Natural killer cell (primary cell): ENCODE measurements around the gene SHF. TPM values are rescaled to one million over a fixed set of nuclear protein-coding genes. Genes with fewer than 3 reads are reported as not detected.

Source experiments
- ATAC-seq, 3 donors: fragments of 150-1000 bp in 2 of 3; fragments of 200-7000 bp in 1 of 3; cut with Tn5 transposase; 1 replicate in 1 of 3; 2 replicates in 2 of 3; pipeline ENCODE4 v1.10.0; 2021; ENCODE audit warnings: mild to moderate bottlenecking in 2 of 3, moderate library complexity in 2 of 3
- DNase-seq, 2 donors: peaks; one replicate each; pipeline versions ENCODE4 v3.0.0 to v3.0.0-alpha.2; 2013 to 2021; ENCODE audit warnings: mixed read lengths in 1 of 2
- H3K27ac ChIP-seq: one replicate; pipeline ENCODE4 v1.5.1; 2013; ENCODE audit warnings: mild to moderate bottlenecking, low read length
- H3K27me3 ChIP-seq: one replicate; pipeline ENCODE4 v1.6.1; 2013; ENCODE audit warnings: low read length; ENCODE audit not compliant: control insufficient read depth, insufficient read depth
- H3K36me3 ChIP-seq: one replicate; pipeline ENCODE4 v1.6.1; 2013; ENCODE audit warnings: low read length; ENCODE audit not compliant: control insufficient read depth, insufficient read depth
- H3K4me1 ChIP-seq: one replicate; pipeline ENCODE4 v1.6.1; 2013; ENCODE audit warnings: low read length; ENCODE audit not compliant: control insufficient read depth, insufficient read depth
- H3K4me3 ChIP-seq: one replicate; pipeline ENCODE4 v1.5.1; 2013; ENCODE audit warnings: low read length
- H3K9me3 ChIP-seq: one replicate; pipeline ENCODE4 v1.6.1; 2013; ENCODE audit warnings: low read length; ENCODE audit not compliant: control insufficient read depth, insufficient read depth
- H3K27ac Mint-ChIP-seq, 2 donors: one replicate each; pipeline ENCODE4 v1.8.0; 2022; ENCODE audit warnings: mild to moderate bottlenecking in 2 of 2, mixed read lengths in 2 of 2, moderate library complexity in 1 of 2
- H3K27me3 Mint-ChIP-seq, 2 donors: one replicate each; pipeline ENCODE4 v1.8.0; 2022; ENCODE audit warnings: low read depth in 2 of 2, mixed read lengths in 2 of 2
- H3K36me3 Mint-ChIP-seq: one replicate; pipeline ENCODE4 v1.8.0; 2022; ENCODE audit warnings: mixed read lengths
- H3K4me1 Mint-ChIP-seq, 2 donors: one replicate each; pipeline ENCODE4 v1.8.0; 2022; ENCODE audit warnings: mixed read lengths in 2 of 2
- H3K4me3 Mint-ChIP-seq: one replicate; pipeline ENCODE4 v1.8.0; 2022; ENCODE audit warnings: mild to moderate bottlenecking, moderate library complexity, mixed read lengths
- H3K9me3 Mint-ChIP-seq, 2 donors: one replicate each; pipeline ENCODE4 v1.8.0; 2022; ENCODE audit warnings: mixed read lengths in 2 of 2
- CTCF ChIP-seq: fragments of 200-600 bp; IDR thresholded peaks from one replicate; pipeline ENCODE4 v1.8.0; 2022; ENCODE audit warnings: antibody characterized with exemption
- WGBS: methylation state at CpG from one replicate; pipeline ENCODE4 v1.1.7; 2013; ENCODE audit warnings: missing lambda C conversion rate; ENCODE audit not compliant: insufficient coverage; 5-methylcytosine and 5-hydroxymethylcytosine counted together
- intact Hi-C: fragments of 100-400 bp; cut with micrococcal nuclease; formaldehyde crosslinking; loops from one replicate; pipeline ENCODE4 v1.14.2; 2022
- total RNA-seq, 4 donors: library from RNA; stranded (reverse); fragments of 120-200 nt in 1 of 4; gene quantifications; one replicate each; pipeline versions ENCODE4 v1.2.3 to v1.2.4, GENCODE V29; 2013 to 2022

SHF gene
- total RNA-seq, 3 donors from 2014 or later (not counting 1 experiment from before 2014, with no cell fraction given) = 0.94 to 2.4 (median 1.7) TPM

DNA sequence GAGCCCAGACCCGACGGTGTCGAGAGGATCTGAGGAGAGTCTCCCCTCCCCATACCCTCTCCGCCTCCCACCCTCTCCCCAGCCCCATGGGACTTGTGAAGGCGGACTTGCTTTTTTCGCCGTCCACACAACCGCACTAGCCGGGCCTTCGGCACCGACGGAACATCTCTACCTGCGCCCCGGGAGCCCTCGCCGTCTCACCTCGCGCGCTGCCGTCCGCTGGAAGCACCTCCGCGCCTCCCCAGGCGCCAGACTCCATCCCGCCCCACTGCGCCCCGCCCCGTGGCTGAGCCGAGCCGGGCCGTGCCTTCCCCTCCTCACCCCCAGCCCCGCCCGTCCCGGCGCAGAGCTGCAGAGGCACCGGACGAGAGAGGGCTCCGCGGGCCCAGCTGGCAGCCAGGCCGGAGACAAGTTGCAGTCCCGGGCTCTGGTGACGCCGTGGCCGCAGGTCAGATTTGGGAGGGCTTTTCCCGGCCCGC is 58.1 kb downstream of the SHF start, which contains the start of the genes DUOX1 and DUOXA1:
Gene DUOX1, plus strand, starts transcription at position 344 of the 479 bp plus-strand sequence. CDS start 1,973 bp downstream, outside the sequence.
Gene DUOXA1, minus strand, starts transcription at position 229 of the 479 bp plus-strand sequence. CDS start 6,865 bp downstream, outside the sequence.
- no peaks in the 10 kb centered on the region for H3K36me3 ChIP-seq
- no peak within 1 kb of the TSS for H3K27ac Mint-ChIP-seq
- no peaks in the 10 kb centered on the region for H3K9me3 Mint-ChIP-seq
- no peak for TF ChIP-seq CTCF
- no peak within 1 kb of the TSS for H3K4me3 Mint-ChIP-seq
- no peak within 1 kb of the TSS for H3K27ac ChIP-seq
- H3K27me3 Mint-ChIP-seq = peaks cover 61 to 79% of the 10 kb centered on the region in 2 donors
- ATAC-seq (peak in 2 of 3 donors; percentile 53 to 70), DNase-seq (peak in 1 of 2 donors; percentile 38)
- no peaks in the 10 kb centered on the region for H3K36me3 Mint-ChIP-seq
- peaks cover 12% of the 10 kb centered on the region for H3K4me1 ChIP-seq
- H3K27me3 ChIP-seq = peaks cover 37% of the 10 kb centered on the region
- no peak within 1 kb of the TSS for H3K4me3 ChIP-seq
- H3K4me1 Mint-ChIP-seq = peaks cover 0 to 7% of the 10 kb centered on the region in 2 donors
- no peaks in the 10 kb centered on the region for H3K9me3 ChIP-seq
- 7% methylated on average over 46 of the region's 46 CpGs for WGBS
- intact Hi-C loops = no loop called here

DNA sequence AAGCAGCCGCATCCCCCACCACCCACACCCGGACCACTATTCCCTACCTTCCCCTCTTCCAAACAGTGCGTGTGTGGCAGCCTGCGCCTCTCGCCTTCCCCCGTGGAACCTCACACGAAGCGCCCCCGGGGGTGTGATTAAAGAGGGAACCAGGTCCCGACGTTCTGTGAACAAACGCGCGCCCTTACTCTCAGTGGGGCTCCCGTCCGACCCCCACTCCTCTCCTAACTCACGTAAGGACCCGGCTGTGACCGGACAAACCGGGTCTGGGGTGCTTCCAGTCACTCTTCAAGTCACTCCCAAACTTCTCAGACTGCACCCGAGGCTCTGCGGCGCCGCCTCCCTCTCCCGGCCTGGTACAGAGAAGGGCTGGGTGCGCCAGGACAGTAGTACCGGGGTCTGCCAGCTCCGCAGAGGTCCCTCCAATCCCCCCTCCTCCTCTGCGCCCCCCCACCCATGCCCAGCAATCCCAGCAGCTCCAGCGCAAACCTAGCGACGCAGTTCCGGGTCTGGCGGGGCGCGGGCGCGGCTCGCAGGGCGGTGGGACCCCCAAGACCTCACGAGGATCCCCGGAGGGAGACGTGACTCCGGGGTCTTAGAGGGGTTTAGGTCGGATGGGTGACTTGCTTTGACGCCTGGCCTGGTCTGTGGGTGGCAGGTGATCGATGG is 58.7 kb downstream of the SHF start:
- Histone ChIP-seq H3K27me3 (peaks cover 31% of the 10 kb centered on the region), H3K9me3 (no peaks in the 10 kb centered on the region), H3K4me3 (no peak overlapping the region), H3K27ac (no peak overlapping the region), H3K36me3 (no peaks in the 10 kb centered on the region), H3K4me1 (peaks cover 12% of the 10 kb centered on the region)
- no peak overlapping the region for H3K4me3 Mint-ChIP-seq
- H3K9me3 Mint-ChIP-seq = no peaks in the 10 kb centered on the region
- WGBS = 8% methylated on average over 47 of the region's 47 CpGs
- no peaks in the 10 kb centered on the region for H3K36me3 Mint-ChIP-seq
- intact Hi-C loops = no loop called here
- TF ChIP-seq CTCF = no peak
- H3K27ac Mint-ChIP-seq = no peak overlapping the region
- peaks cover 0 to 1% of the 10 kb centered on the region in 2 donors for H3K4me1 Mint-ChIP-seq
- ATAC-seq (no peak), DNase-seq (no peak)
- peaks cover 55 to 74% of the 10 kb centered on the region in 2 donors for H3K27me3 Mint-ChIP-seq

- no peak overlapping the region for H3K4me3 ChIP-seq
- no CpG with 5 or more reads among the region's 2 CpGs for WGBS
- TF ChIP-seq CTCF = peak; percentile 65
- H3K27me3 Mint-ChIP-seq = peaks cover 43 to 62% of the 10 kb centered on the region in 2 donors
- H3K4me1 Mint-ChIP-seq = no peaks in the 10 kb centered on the region
- H3K9me3 ChIP-seq = no peaks in the 10 kb centered on the region
- H3K27me3 ChIP-seq = peaks cover 30% of the 10 kb centered on the region
- H3K27ac ChIP-seq = no peak overlapping the region
- no peak overlapping the region for H3K4me3 Mint-ChIP-seq
- H3K36me3 Mint-ChIP-seq = no peaks in the 10 kb centered on the region
- H3K9me3 Mint-ChIP-seq = no peaks in the 10 kb centered on the region
- DNase-seq = peak in 1 of 2 donors; percentile 72
- no peak overlapping the region for H3K27ac Mint-ChIP-seq
- H3K36me3 ChIP-seq = no peaks in the 10 kb centered on the region
- peak in 2 of 3 donors; percentile 58 to 70 for ATAC-seq
- intact Hi-C loops = loop anchor here (1.0 kb wide), 1 partner anchor 273 kb away; no protein-coding TSS in a partner anchor
- peaks cover 12% of the 10 kb centered on the region for H3K4me1 ChIP-seq
These were observed 61.1 kb downstream of the SHF start for GRCh38 chr15:45126535-45127158.
